HepG2 (cell line): ENCODE data around the gene IQSEC1. TPM values are rescaled to one million over a fixed set of nuclear protein-coding genes. Genes with fewer than 3 reads are reported as not detected.
A peak's percentile ranks its signal among the peaks of the same experiment; 100 is the strongest.

ENCODE experiments used
- ARID2 ChIP-seq: sonication (generic); formaldehyde crosslinking; IDR thresholded peaks from 2 replicates; pipeline ENCODE4 v1.8.1; 2022; ENCODE audit warnings: mild to moderate bottlenecking, missing genetic modification reagents, borderline replicate concordance
- HMGXB4 ChIP-seq, 2 experiments: sonication (generic) in 1 of 2; formaldehyde crosslinking in 1 of 2; IDR thresholded peaks; 2 replicates each; pipeline versions ENCODE4 v1.4.0 to v1.6.1; 2018 to 2020; ENCODE audit warnings: missing genetic modification reagents in 2 of 2, borderline replicate concordance in 1 of 2, low read depth in 1 of 2, mild to moderate bottlenecking in 1 of 2, missing biosample characterization in 1 of 2
- HNRNPLL ChIP-seq: fragments of 200-400 bp; formaldehyde crosslinking; IDR thresholded peaks from 2 replicates; pipeline ENCODE4 v1.6.1; 2017; ENCODE audit warnings: mild to moderate bottlenecking, low read depth, low read length; ENCODE audit not compliant: poor library complexity, severe bottlenecking
- HOMEZ ChIP-seq: IDR thresholded peaks from 2 replicates; pipeline ENCODE4 v1.6.1; 2016; ENCODE audit warnings: low read depth
- JUN ChIP-seq: sonication (generic); formaldehyde crosslinking; IDR thresholded peaks from 2 replicates; pipeline ENCODE4 v1.4.0; 2020; ENCODE audit warnings: mild to moderate bottlenecking, missing genetic modification reagents
- LCORL ChIP-seq, 2 experiments: fragments of 450-650 bp in 1 of 2; sonication (generic) in 1 of 2; formaldehyde crosslinking in 1 of 2; IDR thresholded peaks; 2 replicates each; pipeline versions ENCODE4 v1.5.0 to v1.6.1; 2017 to 2020; ENCODE audit warnings: antibody characterized with exemption in 1 of 2, missing genetic modification reagents in 1 of 2
- WIZ ChIP-seq: sonication (generic); formaldehyde crosslinking; IDR thresholded peaks from 2 replicates; pipeline ENCODE4 v1.5.1; 2020; ENCODE audit warnings: mild to moderate bottlenecking, missing genetic modification reagents
- polyA plus RNA-seq, 8 experiments: library from polyadenylated mRNA; depleted of rRNA in 3 of 8; stranded (reverse) in 7 of 8; unstranded in 1 of 8; fragments of >200 nt; fragmentation: Illumina TruSeq in 4 of 8; extraction: Trizol in 4 of 8; gene quantifications; 2 replicates each; pipeline versions ENCODE4 v1.2.1 to v1.2.3, GENCODE V29; 2011 to 2016; ENCODE audit warnings: low read depth in 4 of 8, missing spikeins in 1 of 8, mixed read lengths in 1 of 8; ENCODE audit not compliant: insufficient read depth in 1 of 8
- total RNA-seq, 5 experiments: library from RNA; depleted of rRNA; stranded (reverse); fragments of >200 nt; fragmentation: Illumina TruSeq; extraction: Trizol; gene quantifications; 2 replicates each; pipeline ENCODE4 v1.2.3, GENCODE V29; 2016; ENCODE audit warnings: low read depth in 1 of 5
- TF ChIP-seq, protein P1 (sequence below): sonication (generic); formaldehyde crosslinking; IDR thresholded peaks from 2 replicates; pipeline ENCODE4 v1.4.0; 2020; ENCODE audit warnings: missing genetic modification reagents
- TF ChIP-seq, protein P2 (sequence below): sonication (generic); formaldehyde crosslinking; IDR thresholded peaks from 2 replicates; pipeline ENCODE4 v1.4.0; 2020; ENCODE audit warnings: mild to moderate bottlenecking, missing genetic modification reagents, borderline replicate concordance
- TF ChIP-seq, protein P3 (sequence below): sonication (generic); formaldehyde crosslinking; IDR thresholded peaks from 2 replicates; pipeline ENCODE4 v1.4.0; 2020; ENCODE audit warnings: missing genetic modification reagents
- TF ChIP-seq, protein P4 (sequence below): sonication (generic); formaldehyde crosslinking; IDR thresholded peaks from 2 replicates; pipeline ENCODE4 v1.8.0; 2022; ENCODE audit warnings: mild to moderate bottlenecking, missing genetic modification reagents; ENCODE audit not compliant: insufficient replicate concordance

The IQSEC1 gene
- total and polyA plus RNA-seq, 2 of the 13 experiments (the other 11 are each of a cell fraction or from before 2014, with no cell fraction given), result 17.4 to 20.2 TPM

- TF ChIP-seq, protein P1, sequence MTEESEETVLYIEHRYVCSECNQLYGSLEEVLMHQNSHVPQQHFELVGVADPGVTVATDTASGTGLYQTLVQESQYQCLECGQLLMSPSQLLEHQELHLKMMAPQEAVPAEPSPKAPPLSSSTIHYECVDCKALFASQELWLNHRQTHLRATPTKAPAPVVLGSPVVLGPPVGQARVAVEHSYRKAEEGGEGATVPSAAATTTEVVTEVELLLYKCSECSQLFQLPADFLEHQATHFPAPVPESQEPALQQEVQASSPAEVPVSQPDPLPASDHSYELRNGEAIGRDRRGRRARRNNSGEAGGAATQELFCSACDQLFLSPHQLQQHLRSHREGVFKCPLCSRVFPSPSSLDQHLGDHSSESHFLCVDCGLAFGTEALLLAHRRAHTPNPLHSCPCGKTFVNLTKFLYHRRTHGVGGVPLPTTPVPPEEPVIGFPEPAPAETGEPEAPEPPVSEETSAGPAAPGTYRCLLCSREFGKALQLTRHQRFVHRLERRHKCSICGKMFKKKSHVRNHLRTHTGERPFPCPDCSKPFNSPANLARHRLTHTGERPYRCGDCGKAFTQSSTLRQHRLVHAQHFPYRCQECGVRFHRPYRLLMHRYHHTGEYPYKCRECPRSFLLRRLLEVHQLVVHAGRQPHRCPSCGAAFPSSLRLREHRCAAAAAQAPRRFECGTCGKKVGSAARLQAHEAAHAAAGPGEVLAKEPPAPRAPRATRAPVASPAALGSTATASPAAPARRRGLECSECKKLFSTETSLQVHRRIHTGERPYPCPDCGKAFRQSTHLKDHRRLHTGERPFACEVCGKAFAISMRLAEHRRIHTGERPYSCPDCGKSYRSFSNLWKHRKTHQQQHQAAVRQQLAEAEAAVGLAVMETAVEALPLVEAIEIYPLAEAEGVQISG, result no peak; the same call in 1 of the 2 replicates
- TF ChIP-seq, protein P2, sequence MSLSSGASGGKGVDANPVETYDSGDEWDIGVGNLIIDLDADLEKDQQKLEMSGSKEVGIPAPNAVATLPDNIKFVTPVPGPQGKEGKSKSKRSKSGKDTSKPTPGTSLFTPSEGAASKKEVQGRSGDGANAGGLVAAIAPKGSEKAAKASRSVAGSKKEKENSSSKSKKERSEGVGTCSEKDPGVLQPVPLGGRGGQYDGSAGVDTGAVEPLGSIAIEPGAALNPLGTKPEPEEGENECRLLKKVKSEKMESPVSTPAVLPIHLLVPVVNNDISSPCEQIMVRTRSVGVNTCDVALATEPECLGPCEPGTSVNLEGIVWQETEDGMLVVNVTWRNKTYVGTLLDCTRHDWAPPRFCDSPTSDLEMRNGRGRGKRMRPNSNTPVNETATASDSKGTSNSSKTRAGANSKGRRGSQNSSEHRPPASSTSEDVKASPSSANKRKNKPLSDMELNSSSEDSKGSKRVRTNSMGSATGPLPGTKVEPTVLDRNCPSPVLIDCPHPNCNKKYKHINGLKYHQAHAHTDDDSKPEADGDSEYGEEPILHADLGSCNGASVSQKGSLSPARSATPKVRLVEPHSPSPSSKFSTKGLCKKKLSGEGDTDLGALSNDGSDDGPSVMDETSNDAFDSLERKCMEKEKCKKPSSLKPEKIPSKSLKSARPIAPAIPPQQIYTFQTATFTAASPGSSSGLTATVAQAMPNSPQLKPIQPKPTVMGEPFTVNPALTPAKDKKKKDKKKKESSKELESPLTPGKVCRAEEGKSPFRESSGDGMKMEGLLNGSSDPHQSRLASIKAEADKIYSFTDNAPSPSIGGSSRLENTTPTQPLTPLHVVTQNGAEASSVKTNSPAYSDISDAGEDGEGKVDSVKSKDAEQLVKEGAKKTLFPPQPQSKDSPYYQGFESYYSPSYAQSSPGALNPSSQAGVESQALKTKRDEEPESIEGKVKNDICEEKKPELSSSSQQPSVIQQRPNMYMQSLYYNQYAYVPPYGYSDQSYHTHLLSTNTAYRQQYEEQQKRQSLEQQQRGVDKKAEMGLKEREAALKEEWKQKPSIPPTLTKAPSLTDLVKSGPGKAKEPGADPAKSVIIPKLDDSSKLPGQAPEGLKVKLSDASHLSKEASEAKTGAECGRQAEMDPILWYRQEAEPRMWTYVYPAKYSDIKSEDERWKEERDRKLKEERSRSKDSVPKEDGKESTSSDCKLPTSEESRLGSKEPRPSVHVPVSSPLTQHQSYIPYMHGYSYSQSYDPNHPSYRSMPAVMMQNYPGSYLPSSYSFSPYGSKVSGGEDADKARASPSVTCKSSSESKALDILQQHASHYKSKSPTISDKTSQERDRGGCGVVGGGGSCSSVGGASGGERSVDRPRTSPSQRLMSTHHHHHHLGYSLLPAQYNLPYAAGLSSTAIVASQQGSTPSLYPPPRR (CRISPR knock-in tag), result no peak
- TF ChIP-seq, protein P3, sequence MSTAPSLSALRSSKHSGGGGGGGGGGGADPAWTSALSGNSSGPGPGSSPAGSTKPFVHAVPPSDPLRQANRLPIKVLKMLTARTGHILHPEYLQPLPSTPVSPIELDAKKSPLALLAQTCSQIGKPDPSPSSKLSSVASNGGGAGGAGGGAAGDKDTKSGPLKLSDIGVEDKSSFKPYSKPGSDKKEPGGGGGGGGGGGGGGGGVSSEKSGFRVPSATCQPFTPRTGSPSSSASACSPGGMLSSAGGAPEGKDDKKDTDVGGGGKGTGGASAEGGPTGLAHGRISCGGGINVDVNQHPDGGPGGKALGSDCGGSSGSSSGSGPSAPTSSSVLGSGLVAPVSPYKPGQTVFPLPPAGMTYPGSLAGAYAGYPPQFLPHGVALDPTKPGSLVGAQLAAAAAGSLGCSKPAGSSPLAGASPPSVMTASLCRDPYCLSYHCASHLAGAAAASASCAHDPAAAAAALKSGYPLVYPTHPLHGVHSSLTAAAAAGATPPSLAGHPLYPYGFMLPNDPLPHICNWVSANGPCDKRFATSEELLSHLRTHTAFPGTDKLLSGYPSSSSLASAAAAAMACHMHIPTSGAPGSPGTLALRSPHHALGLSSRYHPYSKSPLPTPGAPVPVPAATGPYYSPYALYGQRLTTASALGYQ (CRISPR knock-in tag), result no peak
- TF ChIP-seq JUN (CRISPR knock-in tag), result no peak
- TF ChIP-seq HOMEZ (CRISPR knock-in tag), result no peak
- TF ChIP-seq WIZ, result no peak
- TF ChIP-seq LCORL (IDR thresholded peaks at IDR 0.05), result no peak
- no peak for TF ChIP-seq LCORL (CRISPR knock-in tag; IDR thresholded peaks at IDR 0.05)
- TF ChIP-seq ARID2 (CRISPR knock-in tag), result no peak
- TF ChIP-seq, protein P4, sequence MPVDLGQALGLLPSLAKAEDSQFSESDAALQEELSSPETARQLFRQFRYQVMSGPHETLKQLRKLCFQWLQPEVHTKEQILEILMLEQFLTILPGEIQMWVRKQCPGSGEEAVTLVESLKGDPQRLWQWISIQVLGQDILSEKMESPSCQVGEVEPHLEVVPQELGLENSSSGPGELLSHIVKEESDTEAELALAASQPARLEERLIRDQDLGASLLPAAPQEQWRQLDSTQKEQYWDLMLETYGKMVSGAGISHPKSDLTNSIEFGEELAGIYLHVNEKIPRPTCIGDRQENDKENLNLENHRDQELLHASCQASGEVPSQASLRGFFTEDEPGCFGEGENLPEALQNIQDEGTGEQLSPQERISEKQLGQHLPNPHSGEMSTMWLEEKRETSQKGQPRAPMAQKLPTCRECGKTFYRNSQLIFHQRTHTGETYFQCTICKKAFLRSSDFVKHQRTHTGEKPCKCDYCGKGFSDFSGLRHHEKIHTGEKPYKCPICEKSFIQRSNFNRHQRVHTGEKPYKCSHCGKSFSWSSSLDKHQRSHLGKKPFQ (CRISPR knock-in tag), result no peak
- no peak for TF ChIP-seq HNRNPLL
- TF ChIP-seq HMGXB4 (CRISPR knock-in tag; IDR thresholded peaks at IDR 0.05; ENCODE audit: borderline replicate concordance in 1 of 2, low read depth in 1 of 2), result peak in 1 of 2 experiments; percentile 25; a peak in 1 of 4 replicates
These were observed 106.2 kb downstream of the IQSEC1 start (continued) for GRCh38 chr3:12966847-12967605.
